Chondrocyte (in vitro differentiated cells): ENCODE data around the gene KCTD8. TPM values are rescaled to one million over a fixed set of nuclear protein-coding genes. Genes with fewer than 3 reads are reported as not detected.

Source experiments
- DNase-seq: peaks from one replicate; pipeline ENCODE4 v3.0.0; 2021; ENCODE audit warnings: mixed read lengths, low spot score
- H3K27ac Mint-ChIP-seq: one replicate; pipeline ENCODE4 v1.8.0; 2021; ENCODE audit warnings: mild to moderate bottlenecking, moderate library complexity, mixed read lengths; ENCODE audit not compliant: unreplicated experiment
- H3K27me3 Mint-ChIP-seq: 2 replicates; pipeline ENCODE4 v1.8.0; 2021; ENCODE audit warnings: low read depth, mixed read lengths
- H3K36me3 Mint-ChIP-seq: 2 replicates; pipeline ENCODE4 v1.8.0; 2021; ENCODE audit warnings: low read depth, mixed read lengths
- H3K4me1 Mint-ChIP-seq: 2 replicates; pipeline ENCODE4 v1.8.0; 2021; ENCODE audit warnings: low read depth, mild to moderate bottlenecking, mixed read lengths
- H3K4me3 Mint-ChIP-seq: one replicate; pipeline ENCODE4 v1.8.0; 2021; ENCODE audit warnings: mild to moderate bottlenecking, moderate library complexity, mixed read lengths; ENCODE audit not compliant: unreplicated experiment
- H3K9me3 Mint-ChIP-seq: 2 replicates; pipeline ENCODE4 v1.8.0; 2021; ENCODE audit warnings: low read depth, mixed read lengths
- CTCF ChIP-seq: fragments of 200-600 bp; sonication (generic); IDR thresholded peaks from 2 replicates; pipeline ENCODE4 v1.5.0; 2021; ENCODE audit warnings: antibody characterized with exemption, mild to moderate bottlenecking, moderate library complexity
- total RNA-seq: library from RNA; stranded (reverse); gene quantifications from 3 replicates; pipeline ENCODE4 v1.2.1, GENCODE V29; 2021

KCTD8 gene
- total RNA-seq, 1 donor from 2014 or later = not detected

- Mint-ChIP-seq H3K27me3 (no peaks in the 10 kb centered on the region), H3K27ac (no peak overlapping the region), H3K36me3 (no peaks in the 10 kb centered on the region), H3K9me3 (no peaks in the 10 kb centered on the region), H3K4me3 (no peak overlapping the region), H3K4me1 (no peaks in the 10 kb centered on the region)
- no peak for TF ChIP-seq CTCF
- no peak for DNase-seq
Observed at GRCh38 chr4:44232262-44232661, 216.3 kb downstream of the KCTD8 start.

DNA sequence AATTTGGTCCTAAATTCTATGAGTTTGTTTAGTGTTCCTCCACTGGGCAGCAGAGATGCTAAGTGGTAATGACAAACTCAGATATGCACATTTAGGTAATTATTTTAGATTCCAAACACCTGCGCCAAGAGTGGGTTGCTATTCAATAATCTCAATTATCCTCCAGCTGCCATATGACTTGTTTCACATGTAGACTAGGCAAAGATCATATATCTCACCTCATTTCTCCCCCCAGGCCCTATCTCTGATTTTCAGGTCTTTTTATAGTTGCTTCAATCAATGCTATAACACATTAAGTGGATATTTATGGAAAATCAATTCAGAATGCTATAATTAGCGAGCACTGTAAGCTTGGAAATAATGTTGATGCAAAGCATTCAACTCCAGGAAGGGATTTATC, 217.6 kb downstream of the KCTD8 start:
- TF ChIP-seq CTCF = no peak
- Mint-ChIP-seq H3K4me1 (no peaks in the 10 kb centered on the region), H3K4me3 (no peak overlapping the region), H3K27me3 (no peaks in the 10 kb centered on the region), H3K36me3 (no peaks in the 10 kb centered on the region), H3K27ac (no peak overlapping the region), H3K9me3 (peaks cover 2% of the 10 kb centered on the region)
- no peak for DNase-seq

GRCh38 chr4:44228326-44228725, 220.3 kb downstream of the KCTD8 start:
- H3K27ac Mint-ChIP-seq = no peak overlapping the region
- H3K27me3 Mint-ChIP-seq = no peaks in the 10 kb centered on the region
- no peak overlapping the region for H3K4me3 Mint-ChIP-seq
- TF ChIP-seq CTCF = no peak
- H3K4me1 Mint-ChIP-seq = no peaks in the 10 kb centered on the region
- no peaks in the 10 kb centered on the region for H3K36me3 Mint-ChIP-seq
- H3K9me3 Mint-ChIP-seq = peaks cover 6% of the 10 kb centered on the region
- DNase-seq = no peak

DNA sequence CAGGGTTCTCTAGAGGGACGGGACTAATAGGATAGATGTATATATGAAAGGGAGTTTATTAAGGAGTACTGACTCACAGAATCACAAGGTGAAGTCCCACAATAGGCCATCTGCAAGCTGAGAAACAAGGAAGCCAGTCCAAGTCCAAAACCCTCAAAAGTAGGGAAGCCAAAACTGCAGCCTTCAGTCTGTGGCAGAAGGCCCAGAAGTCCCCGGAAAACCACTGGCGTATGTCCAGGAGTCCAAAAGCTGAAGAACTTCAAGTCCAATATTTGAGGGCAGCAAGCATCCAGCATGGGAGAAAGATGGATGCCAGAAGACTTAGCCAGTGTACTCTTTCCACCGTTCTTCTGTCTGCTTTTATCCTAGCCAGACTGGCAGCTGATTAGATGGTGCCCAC, 227.2 kb downstream of the KCTD8 start:
- TF ChIP-seq CTCF = no peak
- Mint-ChIP-seq H3K27ac (no peak overlapping the region), H3K36me3 (no peaks in the 10 kb centered on the region), H3K9me3 (peaks cover 6% of the 10 kb centered on the region), H3K4me1 (no peaks in the 10 kb centered on the region), H3K4me3 (no peak overlapping the region), H3K27me3 (no peaks in the 10 kb centered on the region)
- DNase-seq = no peak

DNA sequence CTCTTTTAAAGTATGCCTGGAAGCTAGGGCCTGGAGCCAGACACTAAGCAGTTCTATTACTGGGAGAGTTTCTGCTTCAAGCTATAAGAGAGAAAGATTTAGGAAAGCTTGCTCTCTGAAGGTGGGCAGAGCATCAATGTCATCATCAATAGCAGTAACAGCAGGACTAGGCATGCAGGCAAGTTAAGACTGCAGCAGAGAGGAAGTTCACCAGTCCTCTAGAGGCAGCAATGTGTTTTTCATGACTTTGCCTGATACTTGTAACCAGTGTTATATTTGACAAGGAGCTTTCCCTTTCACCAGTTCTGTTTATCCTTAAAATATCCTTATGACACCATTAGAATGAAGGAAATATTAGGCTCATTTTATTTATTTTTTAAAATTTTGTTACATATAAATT, 237.9 kb downstream of the KCTD8 start:
- no peak overlapping the region for H3K4me3 Mint-ChIP-seq
- H3K9me3 Mint-ChIP-seq = no peaks in the 10 kb centered on the region
- no peaks in the 10 kb centered on the region for H3K36me3 Mint-ChIP-seq
- no peak for DNase-seq
- no peak overlapping the region for H3K27ac Mint-ChIP-seq
- H3K27me3 Mint-ChIP-seq = no peaks in the 10 kb centered on the region
- H3K4me1 Mint-ChIP-seq = no peaks in the 10 kb centered on the region
- no peak for TF ChIP-seq CTCF
